Measurements from ENCODE around the gene MPV17.
"Not testable (repeated sequence)": the region's sequence is repeated elsewhere in the genome, so short reads cannot be mapped to it uniquely, and the experiment has no call there.

Gene MPV17

GRCh38 chr2:27298391-27299080 is 24.4 kb downstream of the MPV17 start:
- no peak for DNase-seq (ENCODE audit: low read depth in 2 of 2)

GRCh38 chr2:27297195-27297594 is 25.7 kb downstream of the MPV17 start:
- DNase-seq (ENCODE audit: low read depth in 2 of 2) = no peak

DNA sequence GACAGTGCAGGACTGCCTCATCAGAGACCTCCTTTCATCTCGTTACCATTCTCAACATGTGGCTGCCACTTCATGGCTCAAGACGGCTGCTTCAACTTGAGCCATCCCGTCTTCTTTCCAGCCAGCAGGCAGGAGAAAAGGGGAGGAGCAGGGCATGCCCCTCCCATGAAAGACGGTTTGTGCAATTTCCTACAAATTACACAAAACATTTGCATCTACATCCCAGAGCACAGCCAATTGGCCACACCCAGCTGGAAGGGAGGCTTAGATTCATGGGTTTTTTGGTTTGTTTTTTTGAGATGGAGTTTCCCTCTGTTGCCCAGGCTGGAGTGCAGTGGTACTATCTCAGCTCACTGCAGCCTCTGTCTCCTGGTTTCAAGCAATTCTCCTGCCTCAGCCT is 26.4 kb downstream of the MPV17 start:
- DNase-seq (ENCODE audit: low read depth in 2 of 2) = no peak

DNA sequence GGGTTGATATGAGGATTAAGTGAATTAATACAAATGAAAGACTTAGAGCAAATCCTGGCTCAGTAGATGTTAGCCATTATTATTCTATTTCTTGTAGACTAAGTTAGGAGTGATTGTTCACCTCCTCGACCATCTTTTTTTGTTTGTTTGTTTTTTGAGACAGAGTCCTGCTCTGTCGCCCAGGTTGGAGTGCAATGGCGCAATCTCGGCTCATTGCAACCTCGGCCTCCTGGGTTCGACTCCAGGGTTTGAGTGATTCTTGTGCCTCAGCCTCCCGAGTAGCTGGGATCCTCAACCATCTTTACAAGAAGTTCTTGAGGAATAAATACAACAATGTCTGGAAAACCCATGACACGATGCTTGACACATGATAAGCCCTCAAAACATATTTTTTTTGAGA is 28.0 kb downstream of the MPV17 start:
- DNase-seq (ENCODE audit: low read depth in 2 of 2) = no peak

DNA sequence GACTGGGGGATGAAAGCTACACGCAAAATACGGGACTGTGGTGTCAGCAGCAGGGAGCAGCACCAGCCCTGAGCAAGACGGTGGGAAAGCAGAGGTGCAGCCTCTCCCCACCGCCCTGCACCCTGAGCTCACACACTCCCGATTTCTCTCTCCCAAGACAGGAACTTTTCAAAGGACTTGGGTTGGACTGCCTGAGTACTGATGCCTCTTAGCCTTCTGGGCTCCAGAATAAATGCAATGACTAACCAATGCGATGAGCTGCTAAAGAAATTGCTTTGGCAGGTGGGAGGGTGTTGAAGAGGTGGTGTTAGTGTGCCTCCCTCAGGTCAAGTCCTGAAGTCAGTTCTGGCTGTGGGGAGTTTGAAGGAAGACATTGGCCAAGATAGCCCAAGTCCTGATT is 31.0 kb downstream of the MPV17 start:
- DNase-seq (ENCODE audit: low read depth in 2 of 2) = no peak

DNA sequence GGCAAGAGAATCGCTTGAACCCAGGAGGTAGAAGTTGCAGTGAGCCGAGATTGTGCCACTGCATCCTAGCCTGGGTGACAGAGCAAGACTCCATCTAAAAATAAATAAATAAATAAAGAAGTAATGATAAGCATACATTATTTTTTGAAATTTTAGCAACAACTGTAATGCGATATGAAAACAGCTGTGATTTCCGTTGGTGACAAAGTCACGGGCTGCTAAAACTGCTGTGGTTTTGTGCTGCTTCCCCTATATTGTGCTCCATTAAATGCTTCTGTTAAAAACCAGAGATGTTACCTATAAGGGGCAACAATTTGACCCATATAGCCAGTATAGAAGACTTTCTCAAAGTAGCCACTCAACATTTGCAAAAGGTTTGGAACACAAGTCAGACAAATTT is 32.3 kb downstream of the MPV17 start:
- no peak for DNase-seq (ENCODE audit: low read depth in 2 of 2)

- no peak for DNase-seq (ENCODE audit: low read depth in 2 of 2)
Observed at GRCh38 chr2:27288610-27289009, 34.3 kb downstream of the MPV17 start.

GRCh38 chr2:27285481-27285880 is 37.4 kb downstream of the MPV17 start:
- no peak for DNase-seq (ENCODE audit: low read depth in 2 of 2)

DNA sequence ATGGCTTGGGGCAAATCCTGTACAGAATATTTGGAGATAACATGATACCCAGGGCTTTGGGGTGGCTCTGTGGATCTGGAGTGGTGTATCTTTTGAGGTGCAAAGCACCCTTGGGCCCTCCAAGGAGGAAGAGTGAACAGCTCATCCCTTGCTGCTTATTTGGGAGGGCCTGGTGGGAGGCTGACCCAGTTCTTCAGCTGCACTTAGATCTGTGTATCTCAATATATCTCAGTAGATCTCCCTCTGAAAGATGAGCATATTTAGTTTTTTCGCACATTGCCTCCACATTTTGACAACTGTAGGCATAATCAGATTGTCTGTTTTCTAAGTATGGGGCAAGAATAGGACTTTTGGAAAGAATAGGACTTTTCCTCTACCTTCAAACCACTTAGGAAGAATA is 37.9 kb downstream of the MPV17 start:
- DNase-seq (ENCODE audit: low read depth in 2 of 2) = no peak

GRCh38 chr2:27282892-27283291 is 40.0 kb downstream of the MPV17 start:
- DNase-seq (ENCODE audit: low read depth in 2 of 2) = no peak

DNA sequence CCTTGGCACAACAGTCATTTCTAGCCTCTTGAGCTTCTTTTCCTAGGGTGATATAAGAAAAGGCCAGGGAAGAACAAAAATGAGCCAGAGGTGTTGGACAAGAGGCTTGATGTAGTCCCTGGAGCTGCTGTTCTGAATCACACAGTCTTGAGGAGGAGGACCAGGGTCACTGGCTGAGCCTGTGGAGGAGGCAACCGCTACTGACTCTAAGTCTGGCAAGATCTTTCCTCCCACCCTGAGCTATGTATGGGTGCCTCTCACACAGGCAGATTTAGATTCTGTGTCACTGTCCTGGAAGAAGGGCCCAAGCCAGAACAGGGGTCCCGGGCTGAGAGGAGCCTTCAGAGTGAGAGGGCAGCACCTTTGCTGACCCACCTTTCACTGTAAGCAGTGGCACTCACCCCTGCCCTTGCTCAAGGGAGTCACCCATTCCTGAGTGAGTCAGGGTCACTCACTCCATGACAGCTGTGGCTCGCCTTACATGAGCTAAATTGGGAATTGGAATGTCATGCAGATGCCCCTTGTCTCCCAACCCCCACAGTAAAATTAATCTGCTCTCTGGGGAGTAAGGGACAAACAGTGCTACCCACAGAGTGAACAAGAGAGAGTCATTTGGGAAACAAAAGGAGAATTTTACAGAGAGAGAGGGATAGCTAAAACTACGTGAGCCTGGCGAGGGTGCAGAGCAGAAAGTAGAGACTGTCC is 40.9 kb downstream of the MPV17 start, which contains the start of gene TRIM54:
Gene TRIM54, plus strand, starts transcription at position 575 of the 705 bp plus-strand sequence. CDS start 303 bp downstream, outside the sequence.
- no peak for DNase-seq (ENCODE audit: low read depth in 2 of 2)

DNA sequence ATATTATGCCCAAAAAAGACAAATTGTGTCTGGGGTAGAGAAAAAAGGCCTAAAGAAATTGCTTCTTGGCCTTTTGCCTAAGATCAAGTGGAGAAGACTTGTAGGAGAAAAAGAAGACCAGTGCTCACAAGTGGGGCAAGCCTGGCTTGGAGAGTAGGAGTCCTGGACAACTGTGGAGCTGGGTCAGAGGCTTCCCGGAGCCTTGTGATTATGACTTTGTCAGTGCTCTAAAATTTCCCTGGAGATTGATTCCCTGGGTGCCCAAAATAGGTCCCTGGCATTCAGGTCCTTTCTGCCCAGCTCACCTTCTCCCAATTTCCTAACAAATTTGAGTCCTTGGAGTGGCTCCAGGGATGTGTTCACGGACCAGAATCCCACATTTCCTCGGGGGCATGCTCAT is 41.5 kb downstream of the MPV17 start:
- DNase-seq (ENCODE audit: low read depth in 2 of 2) = no peak

DNA sequence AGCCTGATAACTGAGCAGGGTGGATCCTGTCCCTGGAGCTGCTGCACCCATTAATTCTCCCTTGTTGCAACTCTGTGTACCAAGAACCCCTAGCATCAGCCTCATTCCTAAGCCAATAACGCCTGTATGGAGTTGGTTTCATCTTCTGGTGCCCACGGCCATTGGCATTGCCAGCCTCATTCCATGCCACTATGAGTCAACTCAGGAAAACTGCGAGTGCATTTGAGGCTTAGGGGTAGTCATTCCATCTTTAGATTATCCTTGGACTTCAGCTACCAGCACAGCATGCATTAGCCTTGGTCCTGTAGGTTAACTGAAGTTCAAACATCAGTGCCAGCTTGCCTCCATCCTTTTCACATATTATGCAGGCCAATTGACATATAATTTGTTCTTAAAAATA is 42.1 kb downstream of the MPV17 start:
- no peak for DNase-seq (ENCODE audit: low read depth in 2 of 2)

DNA sequence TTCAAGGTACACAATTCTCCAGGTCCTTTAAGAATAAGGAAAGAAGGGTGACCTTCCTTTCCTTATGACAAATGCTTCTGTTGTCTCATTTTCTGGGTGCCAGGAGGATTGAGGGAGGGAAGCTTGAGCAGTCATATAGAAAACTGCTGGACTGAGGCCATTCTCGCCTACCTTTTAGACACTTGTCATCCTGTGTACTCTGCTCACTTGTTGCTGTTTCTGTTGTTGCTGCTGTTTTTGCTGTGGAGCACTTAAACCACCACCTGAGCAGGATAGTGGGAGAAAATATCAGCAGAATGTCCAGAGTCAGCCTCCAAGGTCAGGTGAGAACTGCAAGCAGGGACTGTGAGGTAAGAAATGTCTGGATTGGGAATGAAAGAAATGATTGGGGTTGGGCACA is 44.9 kb downstream of the MPV17 start:
- no peak for DNase-seq (ENCODE audit: low read depth in 2 of 2)

- DNase-seq (ENCODE audit: low read depth in 2 of 2) = no peak
Observed at GRCh38 chr2:27275211-27276150, 47.4 kb downstream of the MPV17 start, which contains the start of gene DNAJC5G. DNAJC5G (plus strand) TSS chr2:27275433; CDS start chr2:27276729, 1,296 bp downstream.

- DNase-seq (ENCODE audit: low read depth in 2 of 2) = not testable (repeated sequence)
Observed at GRCh38 chr2:27272537-27273522, 50.1 kb downstream of the MPV17 start.

DNA sequence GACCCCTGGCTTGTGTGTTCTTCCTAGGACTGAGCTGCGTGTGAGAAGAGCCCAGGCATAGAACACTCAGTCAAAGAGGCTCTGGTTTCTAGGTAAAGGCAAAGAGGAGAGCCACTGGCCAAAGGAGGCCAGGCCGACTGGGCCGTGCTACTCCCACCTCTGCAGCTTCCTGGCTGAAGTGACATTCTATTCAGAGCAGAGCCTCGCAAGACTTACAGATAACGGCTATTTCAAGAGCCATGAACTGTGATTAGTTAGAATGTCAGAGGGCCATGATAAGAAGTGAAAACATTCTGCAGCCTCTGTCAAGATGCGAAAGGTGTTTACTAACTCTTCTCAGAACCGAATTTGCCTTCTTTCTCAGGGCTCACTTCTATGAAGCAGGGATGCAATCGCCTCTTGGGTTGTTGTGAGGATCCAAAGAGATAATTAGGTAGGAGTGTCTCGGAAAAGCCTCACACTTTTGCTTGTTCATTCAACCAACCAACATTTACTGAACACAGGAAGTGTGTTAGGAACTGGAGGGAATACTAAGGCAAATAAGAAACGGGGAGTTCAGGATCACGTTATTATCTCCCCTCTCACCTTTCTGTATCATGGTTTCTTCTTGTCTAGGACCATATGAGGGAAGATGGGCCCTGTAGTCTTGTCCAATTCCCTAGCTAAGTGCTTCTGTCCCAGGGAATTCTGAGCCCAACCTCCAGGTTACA is 51.1 kb downstream of the MPV17 start:
- DNase-seq (ENCODE audit: low read depth in 2 of 2) = no peak

- no peak for DNase-seq (ENCODE audit: low read depth in 2 of 2)
Observed at GRCh38 chr2:27270670-27271069, 52.2 kb downstream of the MPV17 start.

GRCh38 chr2:27270131-27270530 is 52.8 kb downstream of the MPV17 start:
- DNase-seq (ENCODE audit: low read depth in 2 of 2) = no peak

DNA sequence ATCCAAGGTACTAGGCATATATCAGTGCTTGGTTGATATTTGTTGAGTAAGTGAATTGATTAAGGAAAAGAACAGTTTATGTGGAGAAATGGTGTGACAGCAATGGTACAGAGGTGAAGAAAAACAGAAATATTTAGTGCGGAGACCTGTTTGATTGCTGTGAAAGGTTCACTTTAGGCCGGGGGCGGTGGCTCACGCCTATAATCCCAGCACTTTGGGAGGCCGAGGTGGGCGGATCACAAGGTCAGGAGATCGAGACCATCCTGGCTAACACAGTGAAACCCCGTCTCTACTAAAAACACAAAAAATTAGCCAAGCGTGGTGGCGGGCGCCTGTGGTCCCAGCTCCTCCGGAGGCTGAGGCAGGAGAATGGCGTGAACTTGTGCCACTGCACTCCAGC is 54.6 kb downstream of the MPV17 start:
- DNase-seq (ENCODE audit: low read depth in 2 of 2) = not testable (repeated sequence)
